H1 (cell line): ENCODE measurements around the gene RASD2. TPM values are rescaled to one million over a fixed set of nuclear protein-coding genes. Genes with fewer than 3 reads are reported as not detected.

Experiments
- POLR2A ChIP-seq, 2 experiments: IDR thresholded peaks; 1 replicate in 1 of 2; 2 replicates in 1 of 2; pipeline ENCODE4 v1.6.1; 2011; ENCODE audit warnings: low read depth in 2 of 2, low read length in 2 of 2, mild to moderate bottlenecking in 2 of 2; ENCODE audit errors: control extremely low read depth in 1 of 2
- POLR2AphosphoS5 ChIP-seq: IDR thresholded peaks from 2 replicates; pipeline ENCODE4 v1.6.1; 2011; ENCODE audit warnings: low read depth, low read length
- SP1 ChIP-seq: IDR thresholded peaks from 2 replicates; pipeline ENCODE4 v1.6.1; 2011; ENCODE audit warnings: low read depth, low read length
- polyA plus RNA-seq, 7 experiments: library from polyadenylated mRNA; depleted of rRNA in 3 of 7; stranded (reverse) in 5 of 7; unstranded in 2 of 7; fragments of >200 nt in 5 of 7; fragments of 200-250 nt in 2 of 7; gene quantifications; 1 replicate in 5 of 7; 2 replicates in 1 of 7; 4 replicates in 1 of 7; pipeline versions ENCODE4 v1.2.1 to v1.2.3, GENCODE V29; 2011 to 2013; ENCODE audit warnings: missing spikeins in 2 of 7, mixed read lengths in 2 of 7
- total RNA-seq: library from RNA; stranded (reverse); fragmentation: NEBNext Ultra II Directional; extraction: Animal tissue kit (Norgen Biotek cat#: 25700); gene quantifications from 2 replicates; pipeline ENCODE4 v1.2.1, GENCODE V29; 2021

RASD2 gene
- total and polyA plus RNA-seq, 2 of the 8 experiments (the other 6 are each of a cell fraction or from before 2014, with no cell fraction given): 1.9 to 5.1 TPM

GRCh38 chr22:35601013-35601580 lies 60.5 kb downstream of the RASD2 start (continued):
- no peak for TF ChIP-seq SP1
- TF ChIP-seq POLR2A (IDR thresholded peaks at IDR 0.05; ENCODE audit: control extremely low read depth in 1 of 2, low read depth in 2 of 2, low read length in 2 of 2): no peak
- no peak for TF ChIP-seq POLR2AphosphoS5
